Peyer's patch (tissue), 4 donors: Measurements from ENCODE around the gene SEL1L3.

Experiments
- CTCF ChIP-seq, 6 experiments: fragments of 450-650 bp in 4 of 6; fragments of 200-600 bp in 2 of 6; sonication (generic) in 1 of 6; IDR thresholded peaks; one replicate each; pipeline ENCODE4 v1.5.1; 2017 to 2019; ENCODE audit warnings: antibody characterized with exemption in 6 of 6, mild to moderate bottlenecking in 3 of 6, moderate library complexity in 1 of 6
- POLR2A ChIP-seq, 2 donors: fragments of 450-650 bp; IDR thresholded peaks; one replicate each; pipeline ENCODE4 v1.5.1; 2017; ENCODE audit warnings: antibody characterized with exemption in 2 of 2, mild to moderate bottlenecking in 2 of 2, moderate library complexity in 2 of 2

GRCh38 chr4:25904748-25905082 is 41.9 kb upstream of the SEL1L3 start:
- TF ChIP-seq POLR2A (IDR thresholded peaks at IDR 0.05) = no peak
- TF ChIP-seq CTCF (IDR thresholded peaks at IDR 0.05) = no peak
